Fibroblast of pulmonary artery (primary cell): ENCODE data around the gene ZDHHC11B.
"Not testable (repeated sequence)": the region's sequence is repeated elsewhere in the genome, so short reads cannot be mapped to it uniquely, and the experiment has no call there.

Source experiments
- DNase-seq: peaks from one replicate; pipeline ENCODE4 v3.0.0-alpha.2; 2010; ENCODE audit warnings: low read depth
- H3K4me3 ChIP-seq: replicated peaks from 2 replicates; pipeline ENCODE4 v1.5.1; 2011; ENCODE audit warnings: low read depth, mild to moderate bottlenecking, control low read depth, low read length, moderate library complexity
- TF ChIP-seq, protein P1 (sequence below): IDR thresholded peaks from 2 replicates; pipeline ENCODE4 v1.5.1; 2011; ENCODE audit warnings: mild to moderate bottlenecking, control low read depth, low read length, inconsistent platforms; ENCODE audit errors: missing control alignments

Gene ZDHHC11B

DNA sequence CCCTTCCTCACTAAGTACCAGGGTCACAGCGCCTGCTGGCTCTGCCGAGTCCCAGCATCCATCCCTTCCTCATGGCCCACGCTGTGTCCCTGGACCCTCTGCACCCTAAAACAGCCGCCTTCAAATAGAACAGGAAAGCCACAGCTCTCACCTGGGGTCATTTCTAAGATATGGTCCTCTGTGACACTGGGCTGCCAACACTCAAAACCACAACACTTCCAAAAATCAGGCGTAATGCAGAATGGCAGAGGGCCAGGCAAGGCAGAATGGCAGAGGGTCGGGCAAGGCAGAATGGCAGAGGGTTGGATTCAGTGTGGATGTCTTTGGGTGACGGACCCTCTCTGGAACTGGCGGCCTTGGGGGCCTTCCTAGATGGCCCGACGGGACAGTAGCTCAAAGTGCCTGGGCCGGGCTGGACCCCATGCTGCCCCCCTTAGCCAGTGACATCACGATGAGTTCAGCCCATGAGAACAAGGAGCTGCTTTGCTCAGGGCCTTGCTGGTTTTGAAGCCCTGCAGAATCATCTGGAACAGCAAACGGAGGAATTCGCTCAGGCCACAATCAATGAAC lies 35.3 kb downstream of the ZDHHC11B start:
- TF ChIP-seq, protein P1, sequence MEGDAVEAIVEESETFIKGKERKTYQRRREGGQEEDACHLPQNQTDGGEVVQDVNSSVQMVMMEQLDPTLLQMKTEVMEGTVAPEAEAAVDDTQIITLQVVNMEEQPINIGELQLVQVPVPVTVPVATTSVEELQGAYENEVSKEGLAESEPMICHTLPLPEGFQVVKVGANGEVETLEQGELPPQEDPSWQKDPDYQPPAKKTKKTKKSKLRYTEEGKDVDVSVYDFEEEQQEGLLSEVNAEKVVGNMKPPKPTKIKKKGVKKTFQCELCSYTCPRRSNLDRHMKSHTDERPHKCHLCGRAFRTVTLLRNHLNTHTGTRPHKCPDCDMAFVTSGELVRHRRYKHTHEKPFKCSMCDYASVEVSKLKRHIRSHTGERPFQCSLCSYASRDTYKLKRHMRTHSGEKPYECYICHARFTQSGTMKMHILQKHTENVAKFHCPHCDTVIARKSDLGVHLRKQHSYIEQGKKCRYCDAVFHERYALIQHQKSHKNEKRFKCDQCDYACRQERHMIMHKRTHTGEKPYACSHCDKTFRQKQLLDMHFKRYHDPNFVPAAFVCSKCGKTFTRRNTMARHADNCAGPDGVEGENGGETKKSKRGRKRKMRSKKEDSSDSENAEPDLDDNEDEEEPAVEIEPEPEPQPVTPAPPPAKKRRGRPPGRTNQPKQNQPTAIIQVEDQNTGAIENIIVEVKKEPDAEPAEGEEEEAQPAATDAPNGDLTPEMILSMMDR, result no peak
- no peak overlapping the region for H3K4me3 ChIP-seq
- DNase-seq, result no peak

DNA sequence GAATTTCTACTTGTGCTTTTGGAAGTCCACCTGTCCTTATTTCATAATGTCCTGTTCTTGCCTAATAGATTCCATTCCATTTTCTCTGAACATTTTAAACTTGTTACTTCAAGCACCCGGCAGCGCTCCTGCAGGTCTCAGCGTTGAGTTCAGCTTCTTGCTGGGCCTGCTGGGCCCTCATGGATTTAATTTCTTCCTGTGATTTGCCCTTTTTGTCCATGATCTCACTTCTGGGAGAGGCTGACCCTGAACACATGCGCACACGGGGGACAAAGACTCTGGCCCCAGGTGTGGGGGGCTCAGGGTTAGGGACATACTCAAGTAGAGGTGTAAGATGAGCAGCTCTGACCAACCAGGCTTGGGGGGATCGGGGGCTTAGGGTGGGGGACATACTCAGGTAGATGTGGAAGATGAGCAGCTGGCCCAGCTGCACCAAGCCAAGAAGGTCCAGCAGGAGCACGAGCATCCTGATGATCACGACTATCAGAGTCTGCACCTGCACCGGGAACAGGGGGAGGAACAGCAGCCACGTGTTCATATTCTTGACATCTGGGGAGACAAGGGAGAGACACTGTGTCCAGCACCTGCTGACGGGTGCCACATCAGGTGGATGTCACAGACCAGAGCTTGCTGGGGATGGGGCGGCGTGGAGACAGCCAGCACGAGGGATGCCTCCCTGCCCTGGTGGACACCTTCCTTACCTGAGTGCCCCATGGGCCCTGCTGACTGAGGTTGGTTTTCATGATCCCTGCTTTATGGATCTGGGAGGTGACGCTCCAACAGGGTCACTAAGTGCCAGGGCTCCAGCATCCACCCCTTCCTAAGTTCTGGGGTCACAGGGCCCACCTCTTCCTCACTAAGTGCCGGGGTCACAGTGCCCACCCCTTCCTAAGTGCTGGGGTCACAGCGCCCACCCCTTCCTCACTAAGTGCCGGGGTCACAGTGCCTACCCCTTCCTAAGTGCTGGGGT lies 36.2 kb downstream of the ZDHHC11B start:
- H3K4me3 ChIP-seq, DNase-seq: not testable (repeated sequence)

DNA sequence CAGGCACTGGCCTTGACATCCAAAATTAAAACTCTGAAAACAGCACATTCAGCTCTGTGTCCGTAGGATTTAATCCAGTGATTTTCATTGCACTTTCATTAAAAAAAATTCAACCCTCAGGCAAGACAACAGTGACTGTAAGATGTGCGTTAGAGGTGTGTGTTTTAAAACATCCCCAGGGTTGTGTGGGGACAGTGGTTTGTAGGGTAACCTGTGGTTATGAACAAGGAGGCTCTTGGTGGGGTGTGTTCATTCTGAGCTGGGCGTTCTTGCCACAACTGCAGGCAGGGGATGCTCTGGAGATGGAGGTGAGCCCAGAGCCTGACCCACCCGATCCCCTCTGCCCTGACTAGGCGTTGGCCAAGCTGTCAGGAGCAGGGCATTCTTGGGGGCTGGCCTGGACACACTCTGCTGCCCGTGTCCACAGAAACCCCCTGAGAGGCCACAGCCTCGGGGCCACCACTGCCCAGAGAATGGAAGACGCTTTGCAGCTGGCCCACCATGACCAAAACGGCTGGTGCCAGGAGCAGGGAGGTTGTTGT lies 37.2 kb downstream of the ZDHHC11B start:
- H3K4me3 ChIP-seq, DNase-seq: not testable (repeated sequence)

DNA sequence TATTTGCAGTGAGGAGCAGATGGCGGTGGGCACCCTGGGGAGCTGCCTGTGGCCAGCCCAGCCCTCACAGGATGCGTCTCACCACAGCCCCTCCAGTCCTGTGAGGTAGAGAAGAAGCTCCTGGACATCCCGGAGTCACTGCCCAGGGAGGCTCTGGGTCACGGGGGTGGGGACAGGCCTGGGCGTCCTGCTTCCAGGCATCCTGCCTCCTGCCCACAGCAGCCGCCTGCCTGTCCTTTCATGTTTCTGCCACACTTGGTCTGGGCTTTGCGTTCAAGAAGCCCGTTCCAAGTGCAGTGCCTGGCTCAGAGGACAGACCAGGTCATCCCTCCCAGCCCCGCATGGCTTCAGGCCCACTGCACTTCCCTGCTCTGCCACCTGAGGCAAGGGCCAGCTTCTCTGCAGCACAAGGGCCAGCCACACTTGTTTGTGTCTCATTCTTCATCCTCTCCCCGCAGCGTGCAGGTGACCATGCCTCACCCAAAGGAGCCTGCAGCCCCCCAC lies 38.2 kb downstream of the ZDHHC11B start:
- no peak overlapping the region for H3K4me3 ChIP-seq
- TF ChIP-seq, protein P1, result no peak
- no peak for DNase-seq

DNA sequence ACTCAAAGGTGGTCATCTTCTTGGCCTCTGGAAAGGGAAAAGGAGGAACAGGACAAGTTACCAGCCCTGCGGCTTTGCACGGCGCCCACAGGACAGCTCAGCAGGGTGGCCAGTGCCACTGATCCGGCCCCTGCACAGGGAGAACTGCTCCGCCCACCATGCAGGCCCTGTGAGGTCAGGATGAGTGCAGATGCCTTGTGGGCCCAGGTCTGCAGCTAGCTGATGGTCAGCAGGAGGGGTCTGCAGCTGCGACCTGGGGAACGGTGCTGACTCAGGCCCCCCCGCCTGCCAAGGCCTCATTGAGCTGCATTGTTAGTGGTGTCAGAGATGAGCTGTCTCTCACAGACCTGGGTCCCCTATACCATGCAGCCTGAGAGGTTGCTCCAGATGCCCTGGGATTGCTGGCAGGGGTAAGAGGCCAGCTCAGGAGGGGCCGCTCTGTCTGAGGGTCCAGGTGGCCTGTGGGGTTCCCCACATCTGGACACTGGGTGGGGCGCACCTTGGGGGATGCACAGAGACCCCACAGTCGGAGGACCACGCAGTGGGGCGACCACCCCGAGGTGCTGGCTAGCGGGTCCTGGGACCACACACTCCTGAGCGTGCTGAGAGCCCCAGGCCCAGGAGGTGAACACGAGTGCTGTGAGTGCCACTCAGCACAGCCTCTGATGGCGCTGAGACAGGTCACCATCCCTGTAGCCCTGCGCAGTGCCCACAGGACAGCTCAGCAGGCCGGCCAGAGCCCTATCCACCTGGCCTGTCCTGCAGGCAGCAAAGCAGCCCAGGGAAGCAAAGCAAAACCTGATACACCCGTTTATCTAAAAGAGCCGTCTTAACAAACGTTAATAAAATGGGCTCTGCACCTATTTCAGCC lies 39.0 kb downstream of the ZDHHC11B start:
- H3K4me3 ChIP-seq, DNase-seq: not testable (repeated sequence)

DNA sequence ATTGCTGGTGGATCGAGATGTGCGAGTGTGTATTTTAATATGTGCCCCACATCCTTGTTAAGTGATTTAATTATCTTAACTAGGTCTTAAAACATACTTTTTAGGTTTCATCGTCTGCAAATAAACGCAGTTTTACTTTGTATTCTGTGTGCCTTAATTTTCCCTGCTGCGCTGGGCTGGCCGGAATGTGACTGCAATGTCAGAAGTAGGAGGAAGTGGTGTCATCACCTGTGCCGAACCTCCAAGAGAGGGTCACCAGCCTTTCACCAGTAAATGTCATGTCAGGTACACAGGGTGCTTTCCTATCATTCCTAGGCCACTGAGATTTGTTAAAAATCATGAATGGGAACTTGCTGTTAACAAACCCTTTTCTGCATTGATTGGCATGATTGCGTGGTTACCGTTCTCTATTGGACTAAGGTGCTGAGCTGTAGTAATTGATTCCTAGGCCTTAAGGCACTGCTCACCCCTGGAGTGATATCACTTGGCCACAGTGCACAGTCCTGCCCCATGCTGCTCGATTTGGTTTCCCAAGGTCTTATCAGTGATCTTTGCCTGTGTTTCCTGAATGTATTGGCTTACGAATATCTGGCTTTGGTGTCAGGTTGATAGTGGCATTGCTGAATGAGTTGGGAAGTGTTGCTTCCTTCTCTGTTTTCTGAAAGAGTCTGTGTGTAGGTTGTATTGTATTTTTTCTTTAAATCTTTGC lies 40.7 kb downstream of the ZDHHC11B start:
- H3K4me3 ChIP-seq, DNase-seq: not testable (repeated sequence)

DNA sequence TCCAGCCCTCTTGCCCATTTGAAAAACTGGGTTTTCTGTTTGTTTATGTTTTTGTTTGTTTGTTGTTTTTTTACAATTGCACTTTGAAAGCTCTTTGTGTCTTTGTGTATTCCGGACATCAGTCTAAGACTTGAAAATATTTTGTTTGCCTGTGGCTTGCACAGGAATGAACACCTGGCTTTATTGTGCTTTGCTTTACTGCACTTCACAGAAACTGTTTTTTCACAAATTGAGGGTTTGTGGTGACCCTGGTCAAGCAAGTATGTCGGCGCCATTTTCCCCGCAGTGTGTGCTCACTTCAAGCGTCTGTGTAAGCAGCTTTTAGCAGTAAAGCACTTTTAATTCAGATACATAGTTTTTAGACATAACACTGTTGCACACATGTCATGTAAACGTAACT lies 42.3 kb downstream of the ZDHHC11B start:
- not testable (repeated sequence) for DNase-seq, H3K4me3 ChIP-seq

DNA sequence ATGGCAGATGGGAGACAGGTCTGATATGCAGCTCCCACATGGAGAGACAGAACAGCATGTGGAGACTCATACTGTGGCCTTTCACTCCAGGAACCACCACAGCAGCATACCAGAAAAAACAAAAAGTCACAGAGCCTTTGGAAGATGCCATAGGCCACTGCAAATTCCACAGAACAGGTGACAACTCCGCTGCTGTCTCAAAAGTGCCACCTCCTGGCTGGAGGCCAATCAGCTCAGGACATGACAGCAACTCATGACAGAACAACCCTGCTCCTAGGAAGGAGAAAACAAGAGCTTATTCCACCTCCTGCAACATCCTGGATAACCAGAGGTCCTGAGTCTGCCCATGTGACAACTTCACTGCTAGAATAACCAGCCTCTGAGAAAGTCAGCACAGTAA lies 50.4 kb downstream of the ZDHHC11B start:
- not testable (repeated sequence) for DNase-seq, H3K4me3 ChIP-seq

DNA sequence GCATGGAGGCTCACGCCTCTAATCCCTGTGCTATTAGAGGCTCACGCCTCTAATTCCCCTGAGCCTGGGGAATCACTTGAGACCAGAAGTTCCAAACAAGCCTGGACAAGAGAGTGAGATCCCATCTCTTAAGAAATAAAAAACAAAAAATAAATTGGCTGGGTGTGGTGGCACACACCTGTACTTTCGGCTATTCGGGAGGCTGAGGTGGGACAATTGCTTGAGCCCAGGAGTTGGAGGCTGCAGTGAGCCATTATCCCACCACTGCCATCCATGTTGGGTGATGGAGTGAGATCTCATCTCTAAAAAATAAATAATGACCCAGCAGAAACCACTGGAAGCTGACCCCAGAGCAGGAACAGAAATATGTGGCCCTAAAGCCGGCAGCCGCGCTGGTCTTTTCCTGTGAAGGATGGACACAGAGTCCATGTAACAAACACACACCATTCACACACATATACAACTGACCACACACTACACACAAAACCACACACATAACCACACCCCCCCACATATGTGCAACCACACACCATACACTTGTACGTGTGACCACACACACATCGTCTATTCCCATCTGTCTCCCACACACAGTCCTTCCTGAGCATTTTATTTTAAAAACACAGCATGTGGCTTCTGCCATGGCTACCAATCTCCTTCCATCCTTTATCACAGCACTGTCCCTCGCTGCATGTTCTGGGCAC lies 51.6 kb downstream of the ZDHHC11B start:
- not testable (repeated sequence) for DNase-seq, H3K4me3 ChIP-seq

DNA sequence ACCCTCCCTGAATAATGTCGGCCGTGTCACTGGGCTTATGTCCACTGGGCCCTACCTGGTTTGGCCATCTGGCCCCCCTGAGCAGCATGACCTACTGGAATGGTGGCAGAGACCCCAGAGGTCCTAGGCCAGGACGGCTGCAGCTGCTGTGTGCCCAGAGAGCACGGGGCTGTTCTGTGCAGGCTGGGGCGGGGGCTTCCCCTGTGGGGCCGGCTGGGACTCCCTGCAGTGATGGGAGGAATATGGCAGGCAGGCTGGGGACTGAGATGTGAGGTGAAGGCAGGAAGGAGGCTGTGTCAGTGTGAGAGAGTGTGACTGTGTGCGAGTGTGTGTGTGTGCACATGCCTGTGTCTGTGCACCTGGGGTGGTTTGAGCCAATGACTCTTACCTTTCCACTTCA lies 55.3 kb downstream of the ZDHHC11B start:
- DNase-seq, H3K4me3 ChIP-seq: not testable (repeated sequence)

DNA sequence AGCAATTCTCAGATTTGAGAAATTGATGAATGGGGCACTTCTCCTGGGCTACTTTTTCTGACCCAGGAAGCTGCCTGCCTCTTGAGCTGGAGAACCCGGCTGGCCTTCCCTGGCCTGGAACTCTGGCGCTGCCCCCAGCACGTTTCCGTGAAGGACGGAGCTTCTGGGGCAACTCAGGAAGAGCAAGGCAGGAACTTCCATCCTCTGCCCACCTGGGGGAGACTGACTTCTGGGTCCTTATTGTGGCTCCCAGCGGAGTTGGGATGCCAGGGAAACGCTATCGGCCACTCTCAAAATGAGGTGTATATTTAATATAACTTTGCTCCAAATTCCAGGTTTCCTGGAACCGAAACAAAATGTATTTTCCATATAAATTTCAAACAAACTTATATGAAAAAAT lies 57.4 kb downstream of the ZDHHC11B start:
- not testable (repeated sequence) for H3K4me3 ChIP-seq, DNase-seq

DNA sequence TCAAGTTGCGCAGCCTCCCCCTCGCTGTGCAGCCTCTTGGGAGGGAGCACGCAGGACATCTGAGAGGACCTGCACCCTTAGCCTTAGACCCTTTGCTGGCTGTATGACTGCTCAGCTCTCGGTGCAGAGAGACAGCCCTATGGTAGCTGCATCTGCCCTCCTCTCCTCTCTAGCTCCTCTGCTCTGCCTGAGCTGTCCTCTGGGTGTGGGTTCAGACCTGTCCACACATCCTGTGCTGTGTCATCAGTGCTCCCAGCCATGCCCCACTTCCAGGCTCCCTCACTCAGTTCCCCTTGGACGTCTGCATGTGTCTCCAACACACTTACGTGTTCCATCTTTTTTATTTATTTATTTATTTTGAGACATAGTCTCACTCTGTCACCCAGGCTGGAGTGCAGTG lies 60.7 kb downstream of the ZDHHC11B start:
- not testable (repeated sequence) for DNase-seq, H3K4me3 ChIP-seq

DNA sequence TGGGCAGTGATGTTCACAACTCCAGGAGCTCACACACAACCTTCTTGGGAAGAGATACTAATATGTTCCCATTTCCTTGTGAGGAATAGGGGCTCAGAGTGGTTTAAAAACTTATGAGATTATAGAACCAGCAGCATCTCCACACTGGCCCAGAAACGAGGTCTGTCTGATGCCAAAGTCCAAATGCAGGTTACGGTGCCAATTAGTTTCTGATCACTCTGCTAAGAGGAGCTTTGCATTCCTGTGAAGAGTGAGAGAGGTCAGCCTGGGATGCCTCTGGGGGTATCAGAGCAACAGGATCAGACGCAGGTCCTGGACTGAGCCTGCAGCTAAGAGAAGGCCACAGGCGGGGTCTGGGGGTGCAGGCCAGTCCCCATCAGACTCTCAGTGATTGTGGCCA lies 61.2 kb downstream of the ZDHHC11B start:
- H3K4me3 ChIP-seq, DNase-seq: not testable (repeated sequence)

DNA sequence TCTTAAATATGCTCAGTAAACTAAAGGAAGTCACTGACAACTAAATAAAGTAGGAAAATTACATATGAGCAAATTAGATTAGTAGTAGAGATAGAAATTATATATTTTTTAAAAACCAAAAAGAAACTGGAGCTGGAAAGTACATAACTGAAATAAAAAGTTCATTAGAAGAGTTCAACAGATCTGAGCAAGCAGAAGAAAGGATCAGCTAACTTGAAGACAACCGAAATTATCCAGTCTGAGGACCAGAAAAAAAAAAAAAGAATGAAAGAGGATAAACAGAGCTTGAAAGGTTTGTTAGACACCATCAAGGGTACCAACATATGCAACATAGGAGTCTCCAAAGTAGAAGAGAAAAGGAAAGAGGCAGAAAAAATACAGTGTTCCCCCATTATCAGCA lies 65.2 kb downstream of the ZDHHC11B start:
- not testable (repeated sequence) for DNase-seq, H3K4me3 ChIP-seq
